ENCODE measurements around the gene ENTPD6. TPM values are rescaled to one million over a fixed set of nuclear protein-coding genes. Genes with fewer than 3 reads are reported as not detected.

Gene ENTPD6
- 100 to 1,000 TPM in 3 of 9 donors, 10 to 100 TPM in 6; 58.7 to 139 (median 86.7) TPM for total RNA-seq
- 100 to 1,000 TPM; 131 to 200 TPM for polyA plus RNA-seq
- long read RNA-seq, donor 1, transcript ENTPD6-201 (14 exons, 2,708 nt), result major isoform, 54 of 352 reads
- long read RNA-seq, donor 1, transcript ENTPD6-203 (15 exons, 2,750 nt), result minor isoform, 46 of 352 reads
- long read RNA-seq, donor 1, transcript ENTPD6-202 (15 exons, 2,766 nt), result minor isoform, 26 of 352 reads
- long read RNA-seq, donor 1, transcript ENTPD6-217 (4 exons, 2,588 nt), result minor isoform, 5 of 352 reads
- long read RNA-seq, donor 1, partial matches to known transcripts, result 45 of 352 reads
- long read RNA-seq, donor 1, other reads (novel, unspliced or antisense), result 172 of 352 reads
- long read RNA-seq, donor 2, transcript ENTPD6-217 (4 exons, 2,588 nt), result minor isoform, 8 of 1,134 reads
- long read RNA-seq, donor 2, transcript ENTPD6-203 (15 exons, 2,750 nt), result minor isoform, 111 of 1,134 reads
- long read RNA-seq, donor 2, transcript ENTPD6-201 (14 exons, 2,708 nt), result major isoform, 288 of 1,134 reads
- long read RNA-seq, donor 2, transcript ENTPD6-202 (15 exons, 2,766 nt), result minor isoform, 67 of 1,134 reads
- long read RNA-seq, donor 2, partial matches to known transcripts, result 127 of 1,134 reads
- long read RNA-seq, donor 2, other reads (novel, unspliced or antisense), result 519 of 1,134 reads
- long read RNA-seq, donor 3, transcript ENTPD6-203 (15 exons, 2,750 nt), result minor isoform, 50 of 450 reads
- long read RNA-seq, donor 3, transcript ENTPD6-201 (14 exons, 2,708 nt), result major isoform, 95 of 450 reads
- long read RNA-seq, donor 3, transcript ENTPD6-202 (15 exons, 2,766 nt), result minor isoform, 28 of 450 reads
- long read RNA-seq, donor 3, partial matches to known transcripts, result 62 of 450 reads
- long read RNA-seq, donor 3, other reads (novel, unspliced or antisense), result 207 of 450 reads

GRCh38 chr20:25195014-25195961, at the start of gene ENTPD6:
Gene ENTPD6, plus strand, starts transcription at chr20:25195712. Its CDS starts 10,825 bp downstream, at chr20:25206537.
- H3K4me3 ChIP-seq, result peak within 1 kb of the TSS; percentile 63 to 99 (median 90)
- intact Hi-C loops (cut with DNase I), result loop anchor here in 9 of 10 donors (2.0 to 10.0 kb wide), 8 partner anchors 52 to 203 kb away; partner anchors contain the start of genes ABHD12 (in 8 of the 9), PYGB (in 6 of the 9) and APMAP (in 4 of the 9)
- H3K27me3 ChIP-seq, result no peaks in the 10 kb centered on the region
- 7 to 13% (median 9%) methylated on average over 35 to 75 of the region's 75 CpGs for WGBS, 4 donors
- no peaks in the 10 kb centered on the region for H3K36me3 ChIP-seq
- peak within 1 kb of the TSS; percentile 79 to 98 (median 93) for H3K27ac ChIP-seq
- peak; percentile 94 to 97 (median 94) for DNase-seq
- no peaks in the 10 kb centered on the region for H3K9me3 ChIP-seq
- ATAC-seq, result peak; percentile 71 to 88 (median 88)
- H3K4me1 ChIP-seq, result peaks cover 0 to 70% (median 42%) of the 10 kb centered on the region in 12 donors
- peak; percentile 52 to 85 for TF ChIP-seq POLR2A (IDR thresholded peaks at IDR 0.05)
- TF ChIP-seq CTCF (IDR thresholded peaks at IDR 0.05), result peak in 6 of 12 donors; percentile 15 to 52 (median 40)

- ATAC-seq (no peak), DNase-seq (no peak)
- no peak for TF ChIP-seq POLR2A (IDR thresholded peaks at IDR 0.05)
- TF ChIP-seq CTCF (IDR thresholded peaks at IDR 0.05), result no peak
- WGBS, 4 donors, result 87 to 96% (median 89%) methylated on average over 5 to 8 of the region's 8 CpGs
- Histone ChIP-seq H3K27me3 (peaks cover 4 to 54% (median 28%) of the 10 kb centered on the region in 9 donors), H3K4me3 (no peak overlapping the region), H3K4me1 (peaks cover 0 to 12% (median 8%) of the 10 kb centered on the region in 12 donors), H3K36me3 (no peaks in the 10 kb centered on the region), H3K27ac (no peak overlapping the region), H3K9me3 (no peaks in the 10 kb centered on the region)
- intact Hi-C loops (cut with DNase I), result no loop called here
These were observed 48.5 kb upstream of the ENTPD6 start for GRCh38 chr20:25146976-25147375.

- DNase-seq (no peak), ATAC-seq (no peak)
- 74 to 87% (median 83%) methylated on average over 15 of the region's 15 CpGs for WGBS, 4 donors
- Histone ChIP-seq H3K27ac (no peak overlapping the region), H3K27me3 (peaks cover 4 to 49% (median 28%) of the 10 kb centered on the region in 9 donors), H3K4me3 (no peak overlapping the region), H3K36me3 (no peaks in the 10 kb centered on the region), H3K4me1 (peaks cover 0 to 12% (median 8%) of the 10 kb centered on the region in 12 donors), H3K9me3 (no peaks in the 10 kb centered on the region)
- TF ChIP-seq POLR2A (IDR thresholded peaks at IDR 0.05), result no peak
- TF ChIP-seq CTCF (IDR thresholded peaks at IDR 0.05), result no peak
- intact Hi-C loops (cut with DNase I), result no loop called here
These were observed 47.8 kb upstream of the ENTPD6 start for GRCh38 chr20:25147716-25148115.

Measured in heart left ventricle (tissue), 16 donors.